A549 treated with AZD9567 at 1 μM for 4 hours (cell line): ENCODE measurements around the gene C1orf74. TPM values are rescaled to one million over a fixed set of nuclear protein-coding genes. Genes with fewer than 3 reads are reported as not detected.

Source experiments
- total RNA-seq: library from RNA; stranded (reverse); fragments of 200-300 nt; extraction: Qiagen RNA extraction; gene quantifications from 5 replicates; pipeline ENCODE4 v1.2.3, GENCODE V29; 2022; ENCODE audit not compliant: insufficient read depth

Gene C1orf74
- 1.1 to 1.9 TPM (median 1.8 TPM) in 5 replicates for total RNA-seq

GRCh38 chr1:209784265-209785169 is at the start of gene C1orf74:
TSS of gene C1orf74 (minus strand) at chr1:209784559. CDS start at chr1:209783634, 925 bp downstream.

DNA sequence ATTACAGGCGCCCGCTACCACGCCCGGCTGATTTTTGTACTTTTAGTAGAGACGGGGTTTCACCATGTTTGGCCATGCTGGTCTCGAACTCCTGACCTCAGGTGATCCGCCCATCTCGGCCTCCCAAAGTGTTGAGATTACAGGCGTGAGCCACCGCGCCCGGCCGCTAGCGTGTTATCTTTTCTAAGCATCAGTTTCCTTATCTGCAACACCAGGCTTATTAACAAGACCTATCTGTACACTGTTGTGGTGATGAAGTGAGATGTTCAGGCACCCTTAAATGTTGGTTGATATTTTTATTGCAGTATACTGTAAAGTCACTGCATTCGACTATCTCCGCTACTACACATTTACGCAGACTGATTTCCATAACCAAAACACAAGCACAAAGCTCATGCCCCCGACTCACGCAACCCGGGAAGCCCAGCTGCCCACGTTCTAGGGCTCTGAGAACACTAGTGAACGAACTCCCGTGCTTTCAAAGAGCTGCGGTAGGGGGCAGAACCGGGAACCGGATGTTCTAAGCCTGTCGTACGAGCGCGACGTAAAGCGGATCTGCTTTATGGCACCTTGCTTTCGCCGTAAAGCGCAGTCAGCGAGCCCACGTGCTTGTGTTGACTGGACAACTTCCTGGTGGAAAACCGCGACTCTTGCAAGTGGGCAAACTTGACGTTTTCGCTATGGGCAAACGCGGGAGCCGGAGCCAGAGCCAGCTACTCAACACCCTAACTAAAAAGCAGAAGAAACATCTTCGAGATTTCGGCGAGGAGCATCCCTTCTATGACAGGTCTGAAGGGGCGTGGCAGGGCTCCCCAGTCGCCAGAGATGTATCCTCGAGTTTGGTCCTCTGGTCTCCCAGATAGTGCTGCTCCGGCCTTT is 43.3 kb upstream of the C1orf74 start, which contains the start of gene UTP25:
Gene UTP25, plus strand, starts transcription at position 589 of the 879 bp plus-strand sequence. Its CDS starts 92 bp downstream, at position 681.

GRCh38 chr1:209805875-209806760 is 21.8 kb upstream of the C1orf74 start, which contains the start of gene IRF6:
TSS of gene IRF6 (minus strand) at chr1:209806142. CDS start at chr1:209801413, 4,729 bp downstream.

GRCh38 chr1:209755926-209756614 is 28.3 kb downstream of the C1orf74 start, which contains the start of gene TRAF3IP3:
TSS of gene TRAF3IP3 (plus strand) at chr1:209756053. CDS start at chr1:209760040, 3,987 bp downstream.

Other genes with a start within 250 kb of the C1orf74 start
- 0.09 to 0.34 TPM (median 0.25 TPM) in 4 of 5 replicates, not detected in the other for gene CAMK1G, start 200.8 kb downstream of the C1orf74 start, total RNA-seq
- gene LAMB3, start 132.1 kb downstream of the C1orf74 start, total RNA-seq = 15.6 to 17.3 TPM (median 16.4 TPM) in 5 replicates
- 2.7 to 3.9 TPM (median 3.6 TPM) in 5 replicates for gene G0S2, start 109.1 kb downstream of the C1orf74 start, total RNA-seq
- 0.10 to 0.22 TPM (median 0.20 TPM) in 4 of 5 replicates, not detected in the other for gene HSD11B1, start 79.7 kb downstream of the C1orf74 start, total RNA-seq
- not detected in 5 replicates for gene TRAF3IP3, start 28.5 kb downstream of the C1orf74 start, total RNA-seq
- gene IRF6, start 21.6 kb upstream of the C1orf74 start, total RNA-seq = 0.06 to 0.18 TPM (median 0.11 TPM) in 4 of 5 replicates, not detected in the other
- gene UTP25, start 43.4 kb upstream of the C1orf74 start, total RNA-seq = 9.5 to 12.2 TPM (median 10.6 TPM) in 5 replicates
- gene SYT14, start 153.7 kb upstream of the C1orf74 start, total RNA-seq = 0.05 to 0.70 TPM (median 0.08 TPM) in 5 replicates